ENCODE measurements around the gene CASK. TPM values are rescaled to one million over a fixed set of nuclear protein-coding genes. Genes with fewer than 3 reads are reported as not detected.

Gene CASK
- total and polyA plus RNA-seq, 2 of the 13 experiments (the other 11 are each of a cell fraction or from before 2014, with no cell fraction given) = 14.5 to 16.0 TPM

GRCh38 chrX:41923978-41924683, 777 bp upstream of the CASK start:
- H4K20me1 ChIP-seq (ENCODE audit: insufficient read depth, low read length) = no peaks in the 10 kb centered on the region
- H3K36me3 ChIP-seq (replicated peaks in 1 of 2; ENCODE audit: control insufficient read depth in 1 of 2, insufficient read depth in 2 of 2, low read length in 2 of 2) = no peaks in the 10 kb centered on the region
- peak overlapping the region; percentile 70 for H3K9ac ChIP-seq (ENCODE audit: insufficient read depth, low read depth, low read length)
- peaks cover 32% of the 10 kb centered on the region; the same call in 1 of the 2 replicates for H3K4me1 ChIP-seq (ENCODE audit: insufficient read depth, low read length)
- H3K27ac ChIP-seq (ENCODE audit: extremely low read length, insufficient read depth, low read length) = peak overlapping the region; percentile 56
- WGBS (ENCODE audit: low lambda C conversion rate) = 0% methylated on average over 8 of the region's 16 CpGs
- no TSS peak for BruUV-seq (replicated peaks)
- peak overlapping the region; percentile 91 for H2AFZ ChIP-seq (ENCODE audit: low read length)
- peak overlapping the region; percentile 88 for H3K4me2 ChIP-seq (ENCODE audit: low read depth, low read length)
- peak overlapping the region; percentile 62 to 73 (median 73); a peak in 5 of 6 replicates for H3K4me3 ChIP-seq (replicated peaks in 1 of 3; ENCODE audit: insufficient read depth in 1 of 3, low read depth in 2 of 3, low read length in 3 of 3)
- FAIRE-seq (peak; percentile 65), ATAC-seq (peak; percentile 55), DNase-seq (ENCODE audit: low spot score) (no peak)
- ChIA-PET POLR2A (no interaction called here), CTCF (ENCODE audit: low intra/inter-chr PET ratio, low total read pairs) (no interaction called here)
- in situ Hi-C loops (cut with HindIII; ENCODE audit: extremely low pct_ligation_motif_present, low pct_unique_long_range_greater_than_20kb) = no loop called here
- H3K27me3 ChIP-seq (ENCODE audit: control insufficient read depth in 1 of 2, insufficient read depth in 2 of 2, low read length in 2 of 2) = no peaks in the 10 kb centered on the region
- H3K79me2 ChIP-seq (ENCODE audit: insufficient read depth, low read length) = peaks cover 32% of the 10 kb centered on the region
- TF ChIP-seq SETDB1 (CRISPR knock-in tag; IDR thresholded peaks at IDR 0.05; ENCODE audit: borderline replicate concordance) (no peak), SAP130 (CRISPR knock-in tag; IDR thresholded peaks at IDR 0.05; ENCODE audit: low read depth) (0 out of 2 replicates have a peak, but pooled peaks have one; percentile 24), RBFOX2 (IDR thresholded peaks at IDR 0.05; ENCODE audit: low read depth, low read length) (no peak), ZNF556 (CRISPR knock-in tag; IDR thresholded peaks at IDR 0.05; ENCODE audit: borderline replicate concordance) (no peak), ZNF263 (CRISPR knock-in tag; IDR thresholded peaks at IDR 0.05) (no peak), TFDP2 (CRISPR knock-in tag; IDR thresholded peaks at IDR 0.05) (0 out of 2 replicates have a peak, but pooled peaks have one; percentile 8), ZSCAN22 (CRISPR knock-in tag; IDR thresholded peaks at IDR 0.05) (peak; percentile 94), ZFP36L1 (CRISPR knock-in tag; IDR thresholded peaks at IDR 0.05) (0 out of 2 replicates have a peak, but pooled peaks have one; percentile 36), RNF219 (CRISPR knock-in tag; IDR thresholded peaks at IDR 0.05) (no peak), ZSCAN21 (CRISPR knock-in tag; IDR thresholded peaks at IDR 0.05; ENCODE audit: borderline replicate concordance) (0 out of 2 replicates have a peak, but pooled peaks have one; percentile 28), ASH2L (IDR thresholded peaks at IDR 0.05; ENCODE audit: insufficient read length, low read depth, low read length) (peak; percentile 43)
- intact Hi-C loops (cut with micrococcal nuclease; ENCODE audit: unreplicated experiment) = loop anchor here (5.0 kb wide), 3 partner anchors 47 to 122 kb away; no protein-coding TSS in a partner anchor
- H3K9me3 ChIP-seq (ENCODE audit: low read length) = no peaks in the 10 kb centered on the region

Data from HepG2 (cell line).